ENCODE results near the gene CYTH2.

Gene CYTH2, protein sequence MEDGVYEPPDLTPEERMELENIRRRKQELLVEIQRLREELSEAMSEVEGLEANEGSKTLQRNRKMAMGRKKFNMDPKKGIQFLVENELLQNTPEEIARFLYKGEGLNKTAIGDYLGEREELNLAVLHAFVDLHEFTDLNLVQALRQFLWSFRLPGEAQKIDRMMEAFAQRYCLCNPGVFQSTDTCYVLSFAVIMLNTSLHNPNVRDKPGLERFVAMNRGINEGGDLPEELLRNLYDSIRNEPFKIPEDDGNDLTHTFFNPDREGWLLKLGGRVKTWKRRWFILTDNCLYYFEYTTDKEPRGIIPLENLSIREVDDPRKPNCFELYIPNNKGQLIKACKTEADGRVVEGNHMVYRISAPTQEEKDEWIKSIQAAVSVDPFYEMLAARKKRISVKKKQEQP

DNA sequence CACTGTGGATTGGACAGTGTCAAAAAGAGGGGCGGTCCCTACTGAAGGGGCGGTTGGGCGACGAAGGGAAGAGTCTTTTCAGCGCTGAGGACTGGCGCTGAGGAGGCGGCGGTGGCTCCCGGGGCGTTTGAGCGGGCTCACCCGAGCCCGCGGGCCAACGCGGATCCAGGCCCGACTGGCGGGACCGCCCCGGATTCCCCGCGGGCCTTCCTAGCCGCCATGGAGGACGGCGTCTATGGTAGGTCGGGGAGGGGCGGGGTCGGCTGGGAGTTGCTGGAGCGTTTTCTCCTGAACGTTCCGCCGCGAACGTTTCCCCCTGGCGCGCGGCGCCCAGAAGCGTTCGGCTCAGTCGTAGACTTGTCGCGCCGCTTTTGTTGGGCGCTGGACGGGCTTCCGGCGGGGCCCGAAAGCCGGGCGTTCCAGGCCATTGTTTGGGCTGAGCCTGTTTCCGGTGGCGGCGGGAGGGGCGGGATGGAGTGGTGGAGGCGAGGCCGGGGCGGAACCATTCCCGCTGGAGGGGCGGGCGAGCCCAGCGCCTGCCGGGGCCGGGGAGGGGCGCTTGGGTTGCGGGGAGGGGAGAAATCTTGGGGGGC lies at the start of gene CYTH2:
Gene CYTH2, plus strand, starts transcription at position 81 of the 593 bp plus-strand sequence. Its CDS starts 139 bp downstream, at position 220.
- DNase-seq (ENCODE audit: low read depth in 3 of 3), result peak; percentile 55 to 74 (median 63)

DNA sequence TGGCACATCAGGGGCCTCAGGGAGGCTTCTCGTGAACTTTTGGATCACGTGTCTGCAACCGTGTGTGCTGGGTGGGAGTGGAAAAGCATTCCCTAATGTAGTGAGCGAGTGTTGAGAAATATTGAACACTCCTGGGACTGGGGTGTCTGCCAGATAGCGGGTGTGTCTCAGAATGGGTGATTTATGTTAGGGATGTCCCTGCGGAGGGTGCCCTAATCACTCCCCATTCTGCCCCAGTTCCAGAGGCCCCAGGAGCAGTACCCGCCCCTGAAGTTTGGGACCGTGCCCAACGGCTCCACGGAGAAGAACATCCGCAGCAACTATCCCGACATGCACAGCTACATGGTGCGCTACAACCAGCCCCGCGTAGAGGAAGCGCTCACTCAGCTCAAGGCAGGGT lies 47.6 kb upstream of the CYTH2 start:
- no peak for DNase-seq (ENCODE audit: low read depth in 3 of 3)

DNA sequence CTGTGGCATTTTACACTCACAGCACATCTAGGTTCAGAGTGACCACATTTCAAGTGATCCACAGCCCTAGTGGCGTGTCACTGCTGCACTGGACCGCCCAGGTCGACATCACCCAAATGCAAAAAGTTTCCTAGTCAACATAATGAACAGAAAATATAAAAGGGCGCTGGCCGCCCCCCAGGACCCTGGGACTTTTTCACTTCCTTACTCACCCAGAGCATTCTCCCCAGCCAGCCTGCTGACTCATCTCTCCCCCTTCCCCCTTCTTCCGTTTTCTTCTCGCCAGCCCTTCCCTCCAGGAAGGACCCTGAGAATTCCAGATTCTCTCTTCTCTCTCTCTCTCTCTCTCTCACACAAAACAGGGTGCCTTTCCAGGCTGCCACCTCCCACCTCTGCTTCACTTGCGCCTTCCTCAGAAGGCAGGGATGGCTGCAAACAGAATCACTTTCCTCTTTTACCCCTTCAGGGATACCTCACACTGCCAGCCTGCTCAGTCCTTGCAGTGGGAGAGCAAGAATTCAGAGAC lies 44.4 kb upstream of the CYTH2 start:
- DNase-seq (ENCODE audit: low read depth in 3 of 3), result no peak

DNA sequence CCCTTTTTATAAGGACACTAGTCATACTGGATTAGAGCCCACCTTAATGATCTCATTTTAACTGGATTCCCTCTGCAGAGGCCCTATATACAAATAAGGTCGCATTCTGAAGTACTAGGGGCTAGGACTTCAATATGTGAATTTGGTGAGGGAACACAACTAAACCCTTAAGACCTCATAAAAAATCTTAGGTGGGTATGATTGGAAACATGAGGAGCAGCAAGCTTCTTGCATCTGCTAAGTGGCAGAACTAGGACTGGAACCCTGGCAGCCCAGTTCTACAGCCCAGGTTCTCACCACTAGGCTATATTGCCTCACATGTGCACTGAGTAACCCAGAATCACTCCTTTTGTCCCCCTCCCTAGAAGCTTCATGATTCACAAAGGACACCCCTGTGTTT lies 40.5 kb upstream of the CYTH2 start:
- no peak for DNase-seq (ENCODE audit: low read depth in 3 of 3)

DNA sequence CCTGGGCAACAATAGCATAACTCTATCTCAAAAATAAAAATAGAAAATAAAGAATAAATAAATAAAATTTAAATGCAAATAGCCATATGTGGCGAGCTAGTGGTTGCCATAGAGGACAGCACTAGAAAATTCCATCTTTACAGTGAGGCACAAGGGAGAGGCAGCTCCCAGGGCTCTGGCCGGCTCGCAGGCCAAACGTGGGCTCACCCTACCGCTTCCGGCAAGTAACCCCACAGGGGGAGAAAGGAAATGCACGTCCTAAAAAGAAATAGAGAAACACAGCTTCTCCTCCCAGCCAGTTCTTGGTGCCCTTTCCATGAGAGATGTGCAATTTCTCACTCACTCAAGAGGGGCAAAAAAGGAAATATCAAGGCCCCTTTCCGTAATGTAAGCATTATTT lies 35.8 kb upstream of the CYTH2 start:
- no peak for DNase-seq (ENCODE audit: low read depth in 3 of 3)

DNA sequence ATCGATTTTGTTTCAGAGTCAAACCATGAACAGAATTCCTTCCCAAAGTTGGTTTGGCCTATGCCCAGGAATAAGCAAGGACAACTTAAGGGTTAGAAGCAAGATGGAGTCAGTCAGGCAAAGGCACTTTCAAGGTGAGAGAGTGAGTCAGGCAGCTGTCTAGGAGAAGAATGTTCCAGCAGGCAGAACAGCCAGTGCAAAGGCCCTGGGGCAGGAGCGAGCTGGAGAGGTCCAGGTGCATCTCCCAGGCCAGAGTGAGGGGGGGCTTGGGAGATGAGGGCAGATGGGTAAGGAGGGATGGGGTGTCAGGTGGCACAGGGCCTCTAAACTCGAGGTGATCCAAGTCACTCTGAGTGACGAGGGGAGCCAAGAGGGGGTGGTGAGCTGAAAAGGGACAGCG lies 32.6 kb upstream of the CYTH2 start:
- no peak for DNase-seq (ENCODE audit: low read depth in 3 of 3)

DNA sequence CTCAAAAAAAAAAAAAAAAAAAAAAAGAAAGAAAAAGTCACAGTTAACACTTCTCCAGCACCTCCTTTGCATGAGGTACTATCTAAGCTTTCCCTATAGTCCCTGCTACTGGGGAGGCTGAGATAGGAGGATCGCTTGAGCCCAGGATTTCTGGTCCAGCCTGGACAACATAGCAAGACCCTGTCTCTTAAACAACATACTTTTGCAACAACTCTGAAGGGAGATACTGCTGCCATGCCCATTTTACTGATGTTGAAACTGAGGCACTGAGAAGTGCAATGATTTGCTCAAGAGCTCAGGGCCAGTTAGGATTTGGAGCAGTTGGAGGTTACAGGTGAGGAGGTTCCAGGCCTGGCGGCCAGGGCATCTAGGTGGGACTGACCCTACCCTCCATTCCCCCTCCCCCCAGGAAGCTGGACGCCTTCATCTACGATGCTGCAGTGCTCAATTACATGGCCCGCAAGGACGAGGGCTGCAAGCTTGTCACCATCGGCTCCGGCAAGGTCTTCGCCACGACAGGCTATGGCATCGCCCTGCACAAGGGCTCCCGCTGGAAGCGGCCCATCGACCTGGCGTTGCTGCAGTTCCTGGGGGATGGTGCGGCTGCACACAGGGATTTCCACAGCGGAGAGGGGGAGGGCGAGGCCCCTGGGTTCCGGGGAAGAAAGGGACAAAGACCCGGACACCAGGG lies 27.7 kb upstream of the CYTH2 start:
- DNase-seq (ENCODE audit: low read depth in 3 of 3), result no peak

DNA sequence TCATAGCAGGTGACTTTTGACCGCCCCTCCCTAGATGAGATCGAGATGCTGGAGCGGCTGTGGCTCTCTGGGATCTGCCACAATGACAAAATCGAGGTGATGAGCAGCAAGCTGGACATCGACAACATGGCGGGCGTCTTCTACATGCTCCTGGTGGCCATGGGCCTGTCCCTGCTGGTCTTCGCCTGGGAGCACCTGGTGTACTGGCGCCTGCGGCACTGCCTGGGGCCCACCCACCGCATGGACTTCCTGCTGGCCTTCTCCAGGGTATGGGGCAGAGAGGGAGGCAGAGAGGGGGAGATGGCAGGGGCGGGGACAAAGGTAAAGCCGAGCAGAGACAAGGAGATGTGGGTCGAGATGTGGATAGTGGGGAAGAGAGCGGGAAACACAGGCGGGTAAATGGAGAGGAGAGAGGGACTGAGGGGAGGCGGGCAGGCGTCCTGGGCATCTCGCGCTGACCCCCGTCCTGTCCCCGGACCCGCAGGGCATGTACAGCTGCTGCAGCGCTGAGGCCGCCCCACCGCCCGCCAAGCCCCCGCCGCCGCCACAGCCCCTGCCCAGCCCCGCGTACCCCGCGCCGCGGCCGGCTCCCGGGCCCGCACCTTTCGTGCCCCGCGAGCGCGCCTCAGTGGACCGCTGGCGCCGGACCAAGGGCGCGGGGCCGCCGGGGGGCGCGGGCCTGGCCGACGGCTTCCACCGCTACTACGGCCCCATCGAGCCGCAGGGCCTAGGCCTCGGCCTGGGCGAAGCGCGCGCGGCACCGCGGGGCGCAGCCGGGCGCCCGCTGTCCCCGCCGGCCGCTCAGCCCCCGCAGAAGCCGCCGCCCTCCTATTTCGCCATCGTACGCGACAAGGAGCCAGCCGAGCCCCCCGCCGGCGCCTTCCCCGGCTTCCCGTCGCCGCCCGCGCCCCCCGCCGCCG lies 26.8 kb upstream of the CYTH2 start:
- DNase-seq (ENCODE audit: low read depth in 3 of 3), result no peak

DNA sequence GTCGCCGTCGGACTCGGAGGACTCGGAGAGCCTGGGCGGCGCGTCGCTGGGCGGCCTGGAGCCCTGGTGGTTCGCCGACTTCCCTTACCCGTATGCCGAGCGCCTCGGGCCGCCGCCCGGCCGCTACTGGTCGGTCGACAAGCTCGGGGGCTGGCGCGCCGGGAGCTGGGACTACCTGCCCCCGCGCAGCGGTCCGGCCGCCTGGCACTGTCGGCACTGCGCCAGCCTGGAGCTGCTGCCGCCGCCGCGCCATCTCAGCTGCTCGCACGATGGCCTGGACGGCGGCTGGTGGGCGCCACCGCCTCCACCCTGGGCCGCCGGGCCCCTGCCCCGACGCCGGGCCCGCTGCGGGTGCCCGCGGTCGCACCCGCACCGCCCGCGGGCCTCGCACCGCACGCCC lies 25.9 kb upstream of the CYTH2 start:
- no peak for DNase-seq (ENCODE audit: low read depth in 3 of 3)

DNA sequence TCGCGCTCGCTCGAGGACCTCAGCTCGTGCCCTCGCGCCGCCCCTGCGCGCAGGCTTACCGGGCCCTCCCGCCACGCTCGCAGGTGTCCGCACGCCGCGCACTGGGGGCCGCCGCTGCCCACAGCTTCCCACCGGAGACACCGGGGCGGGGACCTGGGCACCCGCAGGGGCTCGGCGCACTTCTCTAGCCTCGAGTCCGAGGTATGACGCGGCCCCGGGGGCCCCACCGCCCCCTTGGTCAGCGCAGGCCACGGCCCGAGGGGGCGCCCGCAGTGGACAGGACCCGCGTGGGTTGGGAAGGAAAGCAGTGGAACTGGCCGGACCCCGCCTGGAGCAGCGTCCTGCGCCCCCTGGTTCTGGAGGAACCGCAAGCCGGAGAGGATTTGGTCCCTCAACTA lies 25.4 kb upstream of the CYTH2 start:
- DNase-seq (ENCODE audit: low read depth in 3 of 3), result no peak

DNA sequence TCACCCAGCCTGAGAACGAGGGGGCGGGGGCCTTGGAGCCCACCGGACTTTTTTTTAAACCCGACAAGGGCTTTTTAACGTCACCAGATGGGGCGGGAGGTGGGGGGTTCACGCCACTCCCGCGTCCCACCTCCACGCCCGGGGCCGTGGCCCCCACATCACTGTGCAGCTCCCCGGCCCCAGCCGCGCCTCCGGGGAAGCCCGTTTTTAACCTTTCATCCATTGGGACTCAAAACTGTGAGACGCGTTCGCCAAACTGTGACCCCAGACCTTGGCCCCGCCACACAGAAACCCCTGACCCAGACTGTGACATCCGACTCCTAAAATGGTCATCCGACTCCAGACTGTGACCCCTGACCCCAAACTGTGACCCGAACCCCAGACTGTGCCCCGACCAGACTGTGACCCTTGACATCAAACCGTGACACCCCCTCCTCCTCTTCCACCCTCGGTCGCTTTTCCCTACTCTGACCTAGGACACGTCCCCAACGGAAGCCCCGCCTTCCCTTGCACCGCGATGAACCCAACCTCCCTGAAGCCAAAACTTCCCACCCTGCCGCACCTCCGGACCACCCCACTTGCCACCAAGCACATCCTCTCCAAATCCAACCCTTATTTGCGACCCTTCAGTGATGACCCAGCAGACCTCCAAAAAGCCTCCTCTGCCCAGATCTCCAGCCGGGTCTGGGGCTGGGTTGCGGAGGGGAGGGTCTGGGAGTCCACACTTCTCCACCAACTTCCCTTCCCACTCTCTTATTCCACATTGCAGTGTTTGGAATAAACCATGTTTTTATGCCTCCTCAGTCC lies 24.8 kb upstream of the CYTH2 start:
- DNase-seq (ENCODE audit: low read depth in 3 of 3), result no peak

DNA sequence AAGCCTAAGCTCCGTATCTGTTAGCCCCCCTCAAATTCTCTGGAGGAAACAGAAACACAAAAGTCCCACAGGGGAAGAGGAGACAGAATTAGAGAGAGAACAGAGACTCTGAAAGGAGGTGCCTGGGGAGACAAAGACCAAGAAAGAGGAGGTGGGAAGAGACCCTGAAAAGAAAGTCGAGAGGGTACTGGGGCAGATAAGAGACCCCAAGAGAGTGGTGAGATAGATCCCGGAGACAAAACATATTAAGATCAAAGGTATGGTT lies 24.3 kb upstream of the CYTH2 start:
- no peak for DNase-seq (ENCODE audit: low read depth in 3 of 3)

DNA sequence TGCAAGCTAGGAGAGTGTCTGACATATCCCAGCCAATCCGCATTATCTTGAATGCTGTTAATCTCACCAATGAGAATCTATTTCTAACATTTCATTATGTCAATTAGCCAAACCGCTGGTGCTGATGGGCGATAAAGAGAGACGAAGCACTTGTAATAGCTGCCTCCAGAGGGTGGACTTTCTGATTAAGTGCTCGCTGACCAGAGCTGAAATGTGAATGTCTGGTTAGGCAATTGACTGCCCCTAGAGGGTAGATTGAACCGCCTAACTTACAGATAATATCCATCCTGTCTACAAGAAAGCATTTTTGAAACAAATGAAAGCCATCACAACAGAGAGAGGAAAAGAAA lies 23.9 kb upstream of the CYTH2 start:
- no peak for DNase-seq (ENCODE audit: low read depth in 3 of 3)

DNA sequence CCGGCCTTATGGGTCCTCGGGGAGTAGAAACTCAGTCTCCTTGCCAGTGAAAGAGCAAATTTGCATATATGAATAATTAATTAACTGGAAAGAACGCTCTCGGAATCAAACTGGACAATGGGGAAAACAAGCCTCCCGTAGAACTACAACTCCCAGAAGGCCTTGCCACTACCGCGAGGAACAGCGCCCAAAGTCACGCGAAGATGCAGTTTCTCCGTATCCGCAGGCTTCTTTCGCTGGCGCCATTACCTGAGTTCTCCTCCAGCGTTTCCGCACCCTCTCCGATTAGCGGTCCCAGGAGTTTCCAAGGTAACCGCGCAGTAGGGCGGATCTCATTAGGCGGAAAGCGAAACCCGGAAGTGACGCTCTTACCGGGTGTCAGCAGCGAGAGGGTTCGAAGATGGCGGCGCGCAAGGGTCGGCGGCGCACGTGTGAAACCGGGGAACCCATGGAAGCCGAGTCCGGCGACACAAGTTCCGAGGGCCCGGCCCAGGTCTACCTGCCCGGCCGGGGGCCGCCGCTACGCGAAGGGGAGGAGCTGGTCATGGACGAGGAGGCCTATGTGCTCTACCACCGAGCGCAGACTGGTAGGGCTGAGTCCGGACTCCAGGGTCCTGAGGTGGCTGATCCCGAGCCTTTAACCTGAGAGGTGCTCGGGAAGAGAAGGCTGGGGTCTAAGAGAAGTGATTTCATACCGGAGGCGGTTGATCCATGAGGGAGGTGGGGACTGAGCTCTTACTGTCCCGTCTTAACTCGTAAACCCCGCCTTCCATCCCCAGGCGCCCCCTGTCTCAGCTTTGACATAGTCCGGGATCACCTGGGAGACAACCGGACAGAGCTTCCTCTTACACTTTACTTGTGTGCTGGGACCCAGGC lies 23.3 kb upstream of the CYTH2 start, which contains the start of gene GRWD1:
Gene GRWD1, plus strand, starts transcription at position 378 of the 876 bp plus-strand sequence. Its CDS starts 23 bp downstream, at position 401.
- peak; percentile 88 to 93 (median 89) for DNase-seq (ENCODE audit: low read depth in 3 of 3)

DNA sequence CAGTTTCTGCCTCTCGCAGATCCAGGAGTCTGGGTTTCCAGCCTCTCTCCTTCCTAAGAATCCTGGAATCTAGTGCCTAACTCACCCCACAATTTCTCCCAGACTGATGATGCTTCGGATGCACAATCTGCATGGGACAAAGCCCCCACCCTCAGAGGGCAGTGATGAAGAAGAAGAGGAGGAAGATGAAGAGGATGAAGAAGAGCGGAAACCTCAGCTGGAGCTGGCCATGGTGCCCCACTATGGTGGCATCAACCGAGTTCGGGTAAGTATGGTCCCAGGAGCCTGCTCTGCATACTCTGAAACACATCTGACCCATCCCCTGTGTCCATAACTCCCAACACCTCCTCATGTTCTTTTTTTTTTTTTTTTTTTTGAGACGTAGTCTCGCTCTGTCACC lies 22.6 kb upstream of the CYTH2 start:
- no peak for DNase-seq (ENCODE audit: low read depth in 3 of 3)

DNA sequence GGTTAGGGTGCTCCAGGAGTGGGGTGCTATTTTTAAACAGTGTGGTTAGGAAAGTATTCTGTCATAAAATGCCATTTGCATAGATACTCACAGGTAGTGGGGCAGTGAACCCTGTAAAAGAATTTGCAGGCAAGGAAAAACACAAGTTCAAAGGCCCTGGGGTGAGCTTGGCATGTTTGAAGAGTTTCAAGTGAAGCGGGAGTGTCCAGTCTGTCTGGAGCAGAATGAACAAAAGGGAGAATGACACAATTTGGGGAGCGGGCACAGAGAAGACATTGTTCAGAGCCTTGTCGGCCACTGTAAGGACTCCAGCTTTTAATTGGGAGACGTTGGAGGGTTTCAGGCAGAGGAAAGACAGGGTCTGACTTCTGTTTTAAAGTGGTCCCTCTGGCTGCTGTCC lies 20.6 kb upstream of the CYTH2 start:
- no peak for DNase-seq (ENCODE audit: low read depth in 3 of 3)

DNA sequence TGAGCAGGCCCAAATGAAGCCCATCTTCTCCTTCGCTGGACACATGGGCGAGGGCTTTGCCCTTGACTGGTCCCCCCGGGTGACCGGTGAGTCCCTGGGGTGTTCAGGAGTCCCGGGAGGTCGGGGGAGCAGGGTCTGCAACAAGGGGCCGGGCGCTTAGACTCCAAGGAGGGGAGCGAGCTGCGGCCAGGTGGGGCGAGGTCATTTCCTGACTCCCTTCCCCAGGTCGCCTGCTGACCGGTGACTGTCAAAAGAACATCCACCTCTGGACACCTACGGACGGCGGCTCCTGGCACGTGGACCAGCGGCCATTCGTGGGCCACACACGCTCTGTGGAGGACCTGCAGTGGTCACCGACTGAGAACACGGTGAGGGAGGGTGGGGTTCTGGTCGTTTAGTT lies 18.7 kb upstream of the CYTH2 start:
- no peak for DNase-seq (ENCODE audit: low read depth in 3 of 3)

DNA sequence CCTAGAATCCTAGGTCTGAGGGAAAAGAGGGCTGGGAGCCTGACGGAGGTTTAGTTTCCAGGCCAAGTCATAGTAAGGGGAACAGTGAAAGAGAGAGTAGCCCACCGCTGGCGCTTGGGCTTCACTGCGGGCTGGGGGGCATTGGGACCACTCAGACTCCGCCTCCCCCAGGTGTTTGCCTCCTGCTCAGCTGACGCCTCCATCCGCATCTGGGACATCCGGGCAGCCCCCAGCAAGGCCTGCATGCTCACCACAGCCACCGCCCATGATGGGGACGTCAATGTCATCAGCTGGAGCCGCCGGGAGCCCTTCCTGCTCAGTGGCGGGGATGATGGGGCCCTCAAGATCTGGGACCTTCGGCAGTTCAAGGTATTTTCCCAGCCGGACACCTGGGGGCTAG lies 18.3 kb upstream of the CYTH2 start:
- no peak for DNase-seq (ENCODE audit: low read depth in 3 of 3)

DNA sequence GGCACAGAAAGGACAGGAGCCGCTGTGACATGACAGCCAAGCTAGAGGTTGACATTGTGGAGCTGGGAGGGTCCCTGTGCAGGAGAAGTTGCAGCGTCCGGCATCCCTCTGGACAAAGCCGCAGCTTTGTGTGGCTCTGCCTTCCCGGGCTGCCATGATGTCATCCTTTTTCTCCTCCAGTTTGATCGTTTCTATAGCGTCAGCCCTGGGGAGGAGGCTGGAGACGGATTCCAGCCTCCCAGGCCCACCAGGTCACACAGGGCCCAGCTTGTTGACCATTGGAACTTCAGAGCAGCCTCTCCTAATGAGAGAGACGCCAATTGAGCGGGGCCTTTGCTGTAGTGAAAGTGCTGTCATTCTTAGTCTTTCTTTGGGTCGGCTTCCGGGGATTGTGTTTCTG lies 17.5 kb upstream of the CYTH2 start:
- DNase-seq (ENCODE audit: low read depth in 3 of 3), result no peak
